ENCODE results near the gene CSTF2T. TPM values are rescaled to one million over a fixed set of nuclear protein-coding genes. Genes with fewer than 3 reads are reported as not detected.

The CSTF2T gene
- total and polyA plus RNA-seq, 7 donors, result 5.4 to 21.2 (median 16.6) TPM

GRCh38 chr10:51659344-51659743 is 40.1 kb downstream of the CSTF2T start:
- H3K27me3 ChIP-seq, result no peaks in the 10 kb centered on the region
- H3K9me3 ChIP-seq, result no peaks in the 10 kb centered on the region
- TF ChIP-seq POLR2AphosphoS5 (IDR thresholded peaks at IDR 0.05) (no peak), CTCF (IDR thresholded peaks at IDR 0.05) (no peak), EP300 (IDR thresholded peaks at IDR 0.05) (no peak), POLR2A (IDR thresholded peaks at IDR 0.05) (no peak)
- no peak for DNase-seq
- intact Hi-C loops (cut with DNase I), result no loop called here
- H3K4me1 ChIP-seq, result peaks cover 4 to 26% (median 19%) of the 10 kb centered on the region in 4 donors
- H3K36me3 ChIP-seq, result no peaks in the 10 kb centered on the region
- 91 to 95% methylated on average over 1 of the region's 1 CpG for WGBS, 2 donors
- no peak overlapping the region for H3K27ac ChIP-seq
- no peak overlapping the region for H3K4me3 ChIP-seq

- no peak overlapping the region for H3K27ac ChIP-seq
- no peak overlapping the region for H3K4me3 ChIP-seq
- H3K9me3 ChIP-seq, result no peaks in the 10 kb centered on the region
- DNase-seq, result no peak
- 75 to 82% methylated on average over 2 of the region's 2 CpGs for WGBS, 2 donors
- no peaks in the 10 kb centered on the region for H3K27me3 ChIP-seq
- no peak for TF ChIP-seq POLR2AphosphoS5 (IDR thresholded peaks at IDR 0.05)
- no peak for TF ChIP-seq CTCF (IDR thresholded peaks at IDR 0.05)
- no peak for TF ChIP-seq POLR2A (IDR thresholded peaks at IDR 0.05)
- no peak for TF ChIP-seq EP300 (IDR thresholded peaks at IDR 0.05)
- peaks cover 4 to 29% (median 22%) of the 10 kb centered on the region in 4 donors for H3K4me1 ChIP-seq
- H3K36me3 ChIP-seq, result no peaks in the 10 kb centered on the region
- intact Hi-C loops (cut with DNase I), result no loop called here
Measured at GRCh38 chr10:51658000-51658399, 41.4 kb downstream of the CSTF2T start.

GRCh38 chr10:51656503-51656902 is 42.9 kb downstream of the CSTF2T start:
- no peak overlapping the region for H3K4me3 ChIP-seq
- 89% methylated on average over 3 of the region's 3 CpGs for WGBS, 2 donors
- TF ChIP-seq EP300 (IDR thresholded peaks at IDR 0.05) (no peak), POLR2A (IDR thresholded peaks at IDR 0.05) (no peak), POLR2AphosphoS5 (IDR thresholded peaks at IDR 0.05) (no peak), CTCF (IDR thresholded peaks at IDR 0.05) (no peak)
- intact Hi-C loops (cut with DNase I), result no loop called here
- no peak for DNase-seq
- no peak overlapping the region for H3K27ac ChIP-seq
- peaks cover 4 to 34% (median 24%) of the 10 kb centered on the region in 4 donors for H3K4me1 ChIP-seq
- no peaks in the 10 kb centered on the region for H3K9me3 ChIP-seq
- no peaks in the 10 kb centered on the region for H3K27me3 ChIP-seq
- H3K36me3 ChIP-seq, result no peaks in the 10 kb centered on the region

GRCh38 chr10:51654918-51655317 is 44.5 kb downstream of the CSTF2T start:
- Histone ChIP-seq H3K27ac (no peak overlapping the region), H3K4me1 (peaks cover 4 to 34% (median 24%) of the 10 kb centered on the region in 4 donors), H3K4me3 (no peak overlapping the region), H3K9me3 (no peaks in the 10 kb centered on the region), H3K36me3 (no peaks in the 10 kb centered on the region), H3K27me3 (no peaks in the 10 kb centered on the region)
- TF ChIP-seq CTCF (IDR thresholded peaks at IDR 0.05) (no peak), POLR2A (IDR thresholded peaks at IDR 0.05) (no peak), POLR2AphosphoS5 (IDR thresholded peaks at IDR 0.05) (no peak), EP300 (IDR thresholded peaks at IDR 0.05) (no peak)
- 66 to 84% methylated on average over 1 of the region's 1 CpG for WGBS, 2 donors
- DNase-seq, result no peak
- intact Hi-C loops (cut with DNase I), result no loop called here

- no peak overlapping the region for H3K27ac ChIP-seq
Measured at GRCh38 chr10:51653025-51653424, 46.4 kb downstream of the CSTF2T start.

More at GRCh38 chr10:51653025-51653424, 46.4 kb downstream of the CSTF2T start:
- intact Hi-C loops (cut with DNase I), result no loop called here
- H3K4me3 ChIP-seq, result no peak overlapping the region
- TF ChIP-seq POLR2A (IDR thresholded peaks at IDR 0.05), result no peak
- TF ChIP-seq CTCF (IDR thresholded peaks at IDR 0.05), result no peak
- TF ChIP-seq POLR2AphosphoS5 (IDR thresholded peaks at IDR 0.05), result no peak
- TF ChIP-seq EP300 (IDR thresholded peaks at IDR 0.05), result no peak
- H3K36me3 ChIP-seq, result no peaks in the 10 kb centered on the region
- no peaks in the 10 kb centered on the region for H3K27me3 ChIP-seq
- peaks cover 4 to 30% (median 21%) of the 10 kb centered on the region in 4 donors for H3K4me1 ChIP-seq
- DNase-seq, result no peak
- H3K9me3 ChIP-seq, result no peaks in the 10 kb centered on the region

Data from sigmoid colon (tissue), 7 donors.